Measurements from ENCODE around the gene CCDC146.

Gene CCDC146

GRCh38 chr7:77308792-77309191 lies 186.4 kb downstream of the CCDC146 start:
- no peak for TF ChIP-seq GATA2 (IDR thresholded peaks at IDR 0.05; ENCODE audit: low read depth, low read length)
- no peak for TF ChIP-seq GATA3 (IDR thresholded peaks at IDR 0.05; ENCODE audit: low read depth, low read length)

GRCh38 chr7:77309714-77310220 lies 187.4 kb downstream of the CCDC146 start:
- TF ChIP-seq GATA2 (IDR thresholded peaks at IDR 0.05; ENCODE audit: low read depth, low read length) (no peak), GATA3 (IDR thresholded peaks at IDR 0.05; ENCODE audit: low read depth, low read length) (no peak)

GRCh38 chr7:77310982-77311381 lies 188.6 kb downstream of the CCDC146 start:
- no peak for TF ChIP-seq GATA3 (IDR thresholded peaks at IDR 0.05; ENCODE audit: low read depth, low read length)
- TF ChIP-seq GATA2 (IDR thresholded peaks at IDR 0.05; ENCODE audit: low read depth, low read length), result no peak

GRCh38 chr7:77313085-77313484 lies 190.7 kb downstream of the CCDC146 start:
- no peak for TF ChIP-seq GATA2 (IDR thresholded peaks at IDR 0.05; ENCODE audit: low read depth, low read length)
- no peak for TF ChIP-seq GATA3 (IDR thresholded peaks at IDR 0.05; ENCODE audit: low read depth, low read length)

GRCh38 chr7:77313876-77314480 lies 191.6 kb downstream of the CCDC146 start:
- no peak for TF ChIP-seq GATA3 (IDR thresholded peaks at IDR 0.05; ENCODE audit: low read depth, low read length)
- no peak for TF ChIP-seq GATA2 (IDR thresholded peaks at IDR 0.05; ENCODE audit: low read depth, low read length)

- TF ChIP-seq GATA3 (IDR thresholded peaks at IDR 0.05; ENCODE audit: low read depth, low read length), result no peak
- no peak for TF ChIP-seq GATA2 (IDR thresholded peaks at IDR 0.05; ENCODE audit: low read depth, low read length)
These were observed 192.8 kb downstream of the CCDC146 start for GRCh38 chr7:77315182-77315591.

GRCh38 chr7:77316219-77316978 lies 194.0 kb downstream of the CCDC146 start:
- no peak for TF ChIP-seq GATA3 (IDR thresholded peaks at IDR 0.05; ENCODE audit: low read depth, low read length)
- no peak for TF ChIP-seq GATA2 (IDR thresholded peaks at IDR 0.05; ENCODE audit: low read depth, low read length)

- TF ChIP-seq GATA2 (IDR thresholded peaks at IDR 0.05; ENCODE audit: low read depth, low read length), result no peak
- no peak for TF ChIP-seq GATA3 (IDR thresholded peaks at IDR 0.05; ENCODE audit: low read depth, low read length)
These were observed 195.6 kb downstream of the CCDC146 start for GRCh38 chr7:77318019-77318418.

- peak; percentile 50; the same call in 1 of the 2 replicates for TF ChIP-seq GATA3 (IDR thresholded peaks at IDR 0.05; ENCODE audit: low read depth, low read length)
- TF ChIP-seq GATA2 (IDR thresholded peaks at IDR 0.05; ENCODE audit: low read depth, low read length), result peak; percentile 32; the same call in 1 of the 2 replicates
These were observed 197.7 kb downstream of the CCDC146 start for GRCh38 chr7:77320137-77320536.

GRCh38 chr7:77320714-77321113 lies 198.3 kb downstream of the CCDC146 start:
- TF ChIP-seq GATA2 (IDR thresholded peaks at IDR 0.05; ENCODE audit: low read depth, low read length) (no peak), GATA3 (IDR thresholded peaks at IDR 0.05; ENCODE audit: low read depth, low read length) (no peak)

- no peak for TF ChIP-seq GATA3 (IDR thresholded peaks at IDR 0.05; ENCODE audit: low read depth, low read length)
- TF ChIP-seq GATA2 (IDR thresholded peaks at IDR 0.05; ENCODE audit: low read depth, low read length), result no peak
These were observed 198.9 kb downstream of the CCDC146 start for GRCh38 chr7:77321300-77321699.

- TF ChIP-seq GATA3 (IDR thresholded peaks at IDR 0.05; ENCODE audit: low read depth, low read length), result no peak
These were observed 203.7 kb downstream of the CCDC146 start for GRCh38 chr7:77326131-77326530.

GRCh38 chr7:77327067-77327931 lies 204.9 kb downstream of the CCDC146 start:
- TF ChIP-seq GATA3 (IDR thresholded peaks at IDR 0.05; ENCODE audit: low read depth, low read length) (no peak), GATA2 (IDR thresholded peaks at IDR 0.05; ENCODE audit: low read depth, low read length) (no peak; the same call in 1 of the 2 replicates)

Data from SH-SY5Y (cell line).